WTC11 (cell line): ENCODE results near the gene PLCL2. TPM values are rescaled to one million over a fixed set of nuclear protein-coding genes. Genes with fewer than 3 reads are reported as not detected.

Experiments used
- ATAC-seq: fragments of 200-7000 bp; cut with Tn5 transposase; 2 replicates; pipeline ENCODE4 v1.10.0; 2021; ENCODE audit warnings: mild to moderate bottlenecking, moderate library complexity
- CTCF ChIA-PET: fragments of 300-600 bp; sonication (Branson Sonifier 250); formaldehyde crosslinking; loops from one replicate; lab custom pipeline; 2021; ENCODE audit warnings: antibody characterized with exemption; lab: Charles Lee
- POLR2A ChIA-PET: fragments of 350-600 bp; sonication (Branson Sonifier 250); formaldehyde crosslinking; loops from one replicate; lab custom pipeline; 2021; ENCODE audit warnings: antibody characterized with exemption; lab: Charles Lee
- DNase-seq: peaks from one replicate; pipeline ENCODE4 v3.0.0; 2021; ENCODE audit warnings: low spot score
- H3K27ac Mint-ChIP-seq: 2 replicates; pipeline ENCODE4 v1.8.0; 2021; ENCODE audit warnings: mixed read lengths
- H3K27me3 Mint-ChIP-seq: 2 replicates; pipeline ENCODE4 v1.8.0; 2021; ENCODE audit warnings: low read depth, mild to moderate bottlenecking, moderate library complexity, mixed read lengths
- H3K36me3 Mint-ChIP-seq: 2 replicates; pipeline ENCODE4 v1.8.0; 2021; ENCODE audit warnings: mixed read lengths
- H3K4me1 Mint-ChIP-seq: 2 replicates; pipeline ENCODE4 v1.8.0; 2022; ENCODE audit warnings: mixed read lengths
- H3K4me3 Mint-ChIP-seq: 2 replicates; pipeline ENCODE4 v1.8.0; 2021; ENCODE audit warnings: mild to moderate bottlenecking, moderate library complexity, mixed read lengths
- H3K9me3 Mint-ChIP-seq: 2 replicates; pipeline ENCODE4 v1.8.0; 2021; ENCODE audit warnings: mixed read lengths
- ATF1 ChIP-seq: sonication (generic); formaldehyde crosslinking; IDR thresholded peaks from 2 replicates; pipeline ENCODE4 v1.8.1; 2023; ENCODE audit warnings: mild to moderate bottlenecking, moderate library complexity, missing genetic modification reagents
- E2F1 ChIP-seq: sonication (generic); formaldehyde crosslinking; IDR thresholded peaks from 2 replicates; pipeline ENCODE4 v1.8.0; 2022; ENCODE audit warnings: mild to moderate bottlenecking, missing genetic modification reagents
- ERG ChIP-seq: fragments of 250-450 bp; sonication (Bioruptor Pico); IDR thresholded peaks from 2 replicates; pipeline ENCODE4 v1.8.0; 2021; ENCODE audit warnings: mild to moderate bottlenecking
- ESRRA ChIP-seq: sonication (generic); formaldehyde crosslinking; IDR thresholded peaks from 2 replicates; pipeline ENCODE4 v1.8.1; 2022; ENCODE audit warnings: mild to moderate bottlenecking, missing genetic modification reagents, borderline replicate concordance
- HMGXB4 ChIP-seq: sonication (generic); formaldehyde crosslinking; IDR thresholded peaks from 2 replicates; pipeline ENCODE4 v1.8.1; 2023; ENCODE audit warnings: mild to moderate bottlenecking, moderate library complexity, missing genetic modification reagents
- NFE2L1 ChIP-seq: sonication (generic); formaldehyde crosslinking; IDR thresholded peaks from 2 replicates; pipeline ENCODE4 v1.8.1; 2023; ENCODE audit warnings: missing genetic modification reagents
- NFYB ChIP-seq: sonication (generic); formaldehyde crosslinking; conservative IDR thresholded peaks from 2 replicates; pipeline ENCODE4 v1.8.0; 2022; ENCODE audit warnings: low read depth, missing genetic modification reagents
- NR1H2 ChIP-seq: sonication (generic); formaldehyde crosslinking; IDR thresholded peaks from 2 replicates; pipeline ENCODE4 v1.9.0; 2021; ENCODE audit warnings: mild to moderate bottlenecking, moderate library complexity, missing genetic modification reagents
- NR2C2 ChIP-seq: sonication (generic); formaldehyde crosslinking; IDR thresholded peaks from 2 replicates; pipeline ENCODE4 v1.8.0; 2022; ENCODE audit warnings: mild to moderate bottlenecking, missing genetic modification reagents
- OVOL2 ChIP-seq: fragments of 250-450 bp; sonication (Bioruptor Pico); IDR thresholded peaks from 2 replicates; pipeline ENCODE4 v1.9.0; 2021; ENCODE audit warnings: mild to moderate bottlenecking, borderline replicate concordance
- SP1 ChIP-seq: sonication (generic); formaldehyde crosslinking; conservative IDR thresholded peaks from 2 replicates; pipeline ENCODE4 v1.8.1; 2022; ENCODE audit warnings: missing genetic modification reagents
- TCF7 ChIP-seq: sonication (generic); formaldehyde crosslinking; IDR thresholded peaks from 2 replicates; pipeline ENCODE4 v1.8.0; 2022; ENCODE audit warnings: mild to moderate bottlenecking, low read depth, missing genetic modification reagents, moderate library complexity
- TEAD4 ChIP-seq: sonication (generic); formaldehyde crosslinking; IDR thresholded peaks from 2 replicates; pipeline ENCODE4 v1.8.0; 2022; ENCODE audit warnings: mild to moderate bottlenecking, missing genetic modification reagents
- ZBTB21 ChIP-seq: sonication (generic); formaldehyde crosslinking; IDR thresholded peaks from 2 replicates; pipeline ENCODE4 v1.8.1; 2023; ENCODE audit warnings: mild to moderate bottlenecking, missing genetic modification reagents, borderline replicate concordance
- ZNF121 ChIP-seq: sonication (generic); formaldehyde crosslinking; IDR thresholded peaks from 2 replicates; pipeline ENCODE4 v1.8.0; 2023; ENCODE audit warnings: missing genetic modification reagents
- ZNF416 ChIP-seq: fragments of 250-450 bp; sonication (Bioruptor Pico); IDR thresholded peaks from 2 replicates; pipeline ENCODE4 v1.9.0; 2021; ENCODE audit warnings: mild to moderate bottlenecking, inconsistent platforms
- ZNF423 ChIP-seq: fragments of 250-450 bp; sonication (Bioruptor Pico); IDR thresholded peaks from 2 replicates; pipeline ENCODE4 v2.1.2; 2022; ENCODE audit warnings: mild to moderate bottlenecking, moderate library complexity
- total RNA-seq: library from RNA; stranded (reverse); gene quantifications from 3 replicates; pipeline ENCODE4 v1.2.3, GENCODE V29; 2021
- TF ChIP-seq, protein P1 (sequence below): sonication (generic); formaldehyde crosslinking; conservative IDR thresholded peaks from 2 replicates; pipeline ENCODE4 v1.8.1; 2022; ENCODE audit warnings: mild to moderate bottlenecking, missing genetic modification reagents
- TF ChIP-seq, protein P2 (sequence below): fragments of 250-450 bp; sonication (Bioruptor Pico); IDR thresholded peaks from 2 replicates; pipeline ENCODE4 v1.9.0; 2021; ENCODE audit warnings: mild to moderate bottlenecking
- TF ChIP-seq, protein P3 (sequence below): sonication (generic); formaldehyde crosslinking; IDR thresholded peaks from 2 replicates; pipeline ENCODE4 v1.8.1; 2022; ENCODE audit warnings: mild to moderate bottlenecking, moderate library complexity, missing genetic modification reagents
- TF ChIP-seq, protein P4 (sequence below): sonication (generic); formaldehyde crosslinking; IDR thresholded peaks from 2 replicates; pipeline ENCODE4 v1.8.0; 2022; ENCODE audit warnings: mild to moderate bottlenecking, missing genetic modification reagents

The PLCL2 gene
- total RNA-seq, 1 experiment from 2014 or later: 11.8 TPM

GRCh38 chr3:16866571-16866970 lies 18.2 kb upstream of the PLCL2 start:
- TF ChIP-seq, protein P1, sequence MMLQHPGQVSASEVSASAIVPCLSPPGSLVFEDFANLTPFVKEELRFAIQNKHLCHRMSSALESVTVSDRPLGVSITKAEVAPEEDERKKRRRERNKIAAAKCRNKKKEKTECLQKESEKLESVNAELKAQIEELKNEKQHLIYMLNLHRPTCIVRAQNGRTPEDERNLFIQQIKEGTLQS: no peak
- no peak for TF ChIP-seq ZNF121
- TF ChIP-seq ATF1 (CRISPR knock-in tag): no peak
- no peak for TF ChIP-seq HMGXB4 (CRISPR knock-in tag)
- TF ChIP-seq, protein P2, sequence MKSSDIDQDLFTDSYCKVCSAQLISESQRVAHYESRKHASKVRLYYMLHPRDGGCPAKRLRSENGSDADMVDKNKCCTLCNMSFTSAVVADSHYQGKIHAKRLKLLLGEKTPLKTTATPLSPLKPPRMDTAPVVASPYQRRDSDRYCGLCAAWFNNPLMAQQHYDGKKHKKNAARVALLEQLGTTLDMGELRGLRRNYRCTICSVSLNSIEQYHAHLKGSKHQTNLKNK (CRISPR knock-in tag): no peak
- no peak for TF ChIP-seq SP1
- no peak for TF ChIP-seq NR2C2 (CRISPR knock-in tag)
- TF ChIP-seq OVOL2: no peak
- TF ChIP-seq NFYB: no peak
- TF ChIP-seq NFE2L1: no peak
- no peak for TF ChIP-seq ERG (CRISPR knock-in tag)
- TF ChIP-seq TEAD4 (CRISPR knock-in tag): no peak
- no peak for TF ChIP-seq ZBTB21 (CRISPR knock-in tag)
- no peak for TF ChIP-seq E2F1
- no peak for TF ChIP-seq NR1H2
- TF ChIP-seq, protein P3, sequence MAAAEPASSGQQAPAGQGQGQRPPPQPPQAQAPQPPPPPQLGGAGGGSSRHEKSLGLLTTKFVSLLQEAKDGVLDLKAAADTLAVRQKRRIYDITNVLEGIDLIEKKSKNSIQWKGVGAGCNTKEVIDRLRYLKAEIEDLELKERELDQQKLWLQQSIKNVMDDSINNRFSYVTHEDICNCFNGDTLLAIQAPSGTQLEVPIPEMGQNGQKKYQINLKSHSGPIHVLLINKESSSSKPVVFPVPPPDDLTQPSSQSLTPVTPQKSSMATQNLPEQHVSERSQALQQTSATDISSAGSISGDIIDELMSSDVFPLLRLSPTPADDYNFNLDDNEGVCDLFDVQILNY (CRISPR knock-in tag): no peak
- TF ChIP-seq TCF7 (CRISPR knock-in tag): no peak
- no peak for TF ChIP-seq ZNF416 (CRISPR knock-in tag)
- TF ChIP-seq ZNF423: no peak
- H3K4me3 Mint-ChIP-seq: no peak overlapping the region
- ChIA-PET POLR2A (no interaction called here), CTCF (no interaction called here)
- DNase-seq (no peak), ATAC-seq (no peak)
- H3K4me1 Mint-ChIP-seq: no peaks in the 10 kb centered on the region
- no peak overlapping the region for H3K27ac Mint-ChIP-seq
- H3K36me3 Mint-ChIP-seq: no peaks in the 10 kb centered on the region
- H3K9me3 Mint-ChIP-seq: peaks cover 4% of the 10 kb centered on the region; the same call in 1 of the 2 replicates
- no peaks in the 10 kb centered on the region; the same call in 1 of the 2 replicates for H3K27me3 Mint-ChIP-seq

GRCh38 chr3:16868513-16868912 lies 16.2 kb upstream of the PLCL2 start:
- no peaks in the 10 kb centered on the region for H3K36me3 Mint-ChIP-seq
- no peaks in the 10 kb centered on the region for H3K4me1 Mint-ChIP-seq
- CTCF ChIA-PET: interaction anchor here (0.9 kb wide), 1 partner anchor 40 kb away, joined by 3 read pairs; no protein-coding TSS in a partner anchor
- H3K9me3 Mint-ChIP-seq: no peaks in the 10 kb centered on the region
- ATAC-seq (no peak), DNase-seq (no peak)
- no peak for TF ChIP-seq ESRRA (CRISPR knock-in tag)
- TF ChIP-seq, protein P4, sequence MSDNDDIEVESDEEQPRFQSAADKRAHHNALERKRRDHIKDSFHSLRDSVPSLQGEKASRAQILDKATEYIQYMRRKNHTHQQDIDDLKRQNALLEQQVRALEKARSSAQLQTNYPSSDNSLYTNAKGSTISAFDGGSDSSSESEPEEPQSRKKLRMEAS (CRISPR knock-in tag): no peak
- TF ChIP-seq, all 79 proteins: peak for 0
- H3K27ac Mint-ChIP-seq: no peak overlapping the region
- POLR2A ChIA-PET: no interaction called here
- no peak overlapping the region for H3K4me3 Mint-ChIP-seq
- no peaks in the 10 kb centered on the region for H3K27me3 Mint-ChIP-seq
